NCI-H2107 treated with DMSO at 0.1 percent for 48 hours (cell line): Measurements from ENCODE around the gene LOC128125822.
"Not testable (repeated sequence)": the region's sequence is repeated elsewhere in the genome, so short reads cannot be mapped to it uniquely, and the experiment has no call there.

Experiments
- DNase-seq: peaks from one replicate; lab custom pipeline; 2025; ENCODE audit not compliant: unreplicated experiment; lab: John Stamatoyannopoulos, UW

LOC128125822 gene

GRCh38 chr6:63581355-63582013 is 9.2 kb downstream of the LOC128125822 start:
- DNase-seq = no peak

GRCh38 chr6:63582579-63583231 is 10.4 kb downstream of the LOC128125822 start:
- DNase-seq = no peak

DNA sequence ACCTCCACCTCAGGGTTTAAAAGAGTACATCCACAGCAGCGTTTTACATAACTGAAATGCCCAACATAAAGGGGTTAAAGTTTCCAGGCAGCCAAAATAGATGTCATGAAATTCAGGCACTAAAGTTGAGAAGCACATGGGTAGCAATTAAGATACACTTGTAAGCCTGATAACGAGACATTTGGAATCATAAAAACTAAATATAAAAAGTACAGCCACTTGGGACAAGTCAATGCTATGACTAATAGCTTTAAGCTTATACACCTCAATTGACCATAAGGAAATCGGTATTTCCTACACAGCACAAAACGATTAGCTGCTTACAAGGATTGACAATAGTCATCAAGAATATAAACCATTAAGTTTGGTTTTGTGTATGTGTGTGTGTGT is 11.8 kb downstream of the LOC128125822 start:
- no peak for DNase-seq

DNA sequence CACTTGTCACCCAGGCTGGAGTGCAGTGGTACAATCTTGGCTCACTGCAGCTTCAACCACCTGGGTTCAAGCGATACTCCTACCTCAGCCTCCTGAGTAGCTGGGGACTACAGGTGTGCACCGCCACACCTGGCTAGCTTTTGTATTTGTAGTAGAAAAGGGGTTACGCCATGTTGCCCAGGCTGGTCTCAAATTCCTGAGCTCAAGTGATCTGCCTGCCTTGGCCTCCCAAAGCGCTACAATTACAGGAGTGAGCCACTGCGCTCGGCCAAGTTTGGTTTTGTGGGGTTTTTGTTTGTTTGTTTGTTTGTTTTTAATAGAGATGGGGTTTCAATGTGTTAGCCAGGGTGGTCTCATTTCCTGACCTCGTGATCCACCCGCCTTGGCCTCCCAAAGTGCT is 12.3 kb downstream of the LOC128125822 start:
- DNase-seq = no peak

DNA sequence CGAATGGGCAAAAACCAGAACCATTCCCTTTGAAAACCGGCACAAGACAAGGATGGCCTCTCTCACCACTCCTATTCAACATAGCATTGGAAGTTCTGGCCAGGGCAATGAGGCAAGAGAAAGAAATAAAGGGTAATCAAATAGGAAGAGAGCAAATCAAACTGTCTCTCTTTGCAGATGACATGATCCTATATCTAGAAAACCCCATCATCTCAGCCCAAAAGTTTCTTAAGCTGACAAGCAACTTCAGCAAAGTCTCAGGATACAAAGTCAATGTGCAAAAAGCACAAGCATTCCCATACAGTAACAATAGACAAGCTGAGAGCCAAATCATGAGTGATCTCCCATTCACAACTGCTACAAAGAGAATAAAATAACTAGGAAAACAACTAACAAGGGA is 13.4 kb downstream of the LOC128125822 start:
- not testable (repeated sequence) for DNase-seq

DNA sequence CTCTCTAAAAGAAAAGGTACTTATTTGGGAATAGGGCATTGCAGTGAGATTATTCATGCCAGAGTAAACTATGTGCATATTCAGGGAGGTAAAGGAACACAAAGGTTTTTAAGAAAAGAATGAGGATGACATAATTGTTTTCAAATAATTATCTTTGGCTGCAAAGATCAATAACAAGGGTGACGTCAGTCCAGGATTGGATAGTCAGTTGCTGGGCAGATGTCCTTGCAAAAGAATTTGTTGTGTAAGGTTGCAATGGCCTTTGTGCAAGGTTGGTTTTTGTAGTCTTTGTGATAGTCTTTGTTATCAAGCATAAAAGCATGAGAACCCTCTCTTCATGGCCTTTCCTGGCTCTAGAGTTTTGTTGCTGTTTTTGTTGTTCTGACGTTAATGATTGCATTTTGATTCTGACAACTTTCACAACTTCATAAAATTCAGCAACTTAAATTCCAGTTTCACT is 17.7 kb downstream of the LOC128125822 start:
- DNase-seq = no peak

DNA sequence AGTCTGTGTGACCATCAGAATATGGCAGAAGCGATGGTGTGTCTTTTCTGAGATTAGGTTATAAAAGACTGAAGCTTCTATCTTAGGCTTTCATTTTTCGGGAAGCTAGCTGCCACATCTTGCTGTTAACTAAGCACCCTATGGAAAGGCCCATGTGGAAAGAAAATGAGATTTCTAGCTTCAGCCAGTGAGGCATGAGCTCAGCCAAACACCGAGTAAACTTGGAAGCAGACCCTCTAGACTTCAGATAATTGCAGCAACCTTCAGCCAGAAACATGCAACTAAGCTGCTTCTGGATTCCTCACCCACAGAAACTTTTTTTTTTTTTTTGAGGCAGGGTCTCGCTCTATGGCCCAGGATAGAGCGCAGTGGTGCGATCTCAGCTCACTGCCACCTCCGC is 20.6 kb downstream of the LOC128125822 start:
- DNase-seq = no peak

GRCh38 chr6:63597141-63598048 is 25.1 kb downstream of the LOC128125822 start:
- no peak for DNase-seq

- peak; percentile 84 for DNase-seq
Measured at GRCh38 chr6:63598049-63599036, 26.1 kb downstream of the LOC128125822 start.

GRCh38 chr6:63599243-63599642 is 27.0 kb downstream of the LOC128125822 start:
- no peak for DNase-seq

- no peak for DNase-seq
Measured at GRCh38 chr6:63600136-63600535, 27.9 kb downstream of the LOC128125822 start.

- no peak for DNase-seq
Measured at GRCh38 chr6:63609231-63609630, 37.0 kb downstream of the LOC128125822 start.

- no peak for DNase-seq
Measured at GRCh38 chr6:63610944-63611343, 38.7 kb downstream of the LOC128125822 start.

DNA sequence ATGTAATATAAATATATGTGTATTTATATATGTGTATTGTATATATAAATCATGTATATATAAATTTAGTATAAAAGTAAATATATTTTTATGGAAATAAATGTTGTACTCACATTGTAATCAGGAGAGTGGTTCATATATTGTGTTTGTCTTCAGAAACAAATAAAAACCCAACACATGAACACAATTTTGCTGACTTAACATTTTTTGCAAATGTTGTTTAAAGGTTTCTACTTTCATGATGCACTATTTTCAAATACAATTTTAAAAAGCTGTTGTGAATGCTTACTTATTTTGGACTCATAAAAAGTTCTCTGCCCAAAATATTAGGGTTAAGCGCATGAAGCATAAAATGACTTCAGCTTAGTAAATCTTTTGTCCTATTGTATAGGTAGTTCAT is 39.3 kb downstream of the LOC128125822 start:
- DNase-seq = no peak

DNA sequence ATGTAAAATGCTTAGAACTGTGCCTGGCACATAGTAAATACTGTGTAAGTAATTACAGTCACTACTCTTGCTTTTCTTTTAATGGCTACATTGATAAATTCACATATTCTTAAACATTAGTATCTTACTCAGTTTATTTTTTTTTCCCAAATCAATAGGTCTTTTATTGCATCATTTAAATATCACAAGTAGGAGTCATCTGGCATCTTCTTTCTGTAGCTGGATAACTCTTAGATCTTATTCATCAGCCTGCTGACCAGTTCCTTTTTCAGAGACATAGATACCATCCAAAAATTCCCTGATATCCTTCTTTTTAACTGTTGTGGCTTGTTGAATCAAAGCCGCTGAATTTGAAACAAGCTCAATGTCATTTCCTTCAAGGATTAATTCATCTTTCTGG is 43.3 kb downstream of the LOC128125822 start:
- DNase-seq = no peak
